ENCODE results near the gene ZMIZ2.
A peak's percentile ranks its signal among the peaks of the same experiment; 100 is the strongest.

Gene ZMIZ2

GRCh38 chr7:44794331-44794730 is 45.7 kb downstream of the ZMIZ2 start:
- no peak overlapping the region for H3K27ac ChIP-seq (ENCODE audit: extremely low read depth, low read depth, low read length)
- 0 out of 2 replicates have a peak, but pooled peaks cover 4% of the 10 kb centered on the region for H3K4me1 ChIP-seq (ENCODE audit: control insufficient read depth, insufficient read depth, low read length)
- TF ChIP-seq ZNF654 (tag by site-specific recombination; IDR thresholded peaks at IDR 0.05; ENCODE audit: low read depth) = no peak
- TF ChIP-seq, protein P1, sequence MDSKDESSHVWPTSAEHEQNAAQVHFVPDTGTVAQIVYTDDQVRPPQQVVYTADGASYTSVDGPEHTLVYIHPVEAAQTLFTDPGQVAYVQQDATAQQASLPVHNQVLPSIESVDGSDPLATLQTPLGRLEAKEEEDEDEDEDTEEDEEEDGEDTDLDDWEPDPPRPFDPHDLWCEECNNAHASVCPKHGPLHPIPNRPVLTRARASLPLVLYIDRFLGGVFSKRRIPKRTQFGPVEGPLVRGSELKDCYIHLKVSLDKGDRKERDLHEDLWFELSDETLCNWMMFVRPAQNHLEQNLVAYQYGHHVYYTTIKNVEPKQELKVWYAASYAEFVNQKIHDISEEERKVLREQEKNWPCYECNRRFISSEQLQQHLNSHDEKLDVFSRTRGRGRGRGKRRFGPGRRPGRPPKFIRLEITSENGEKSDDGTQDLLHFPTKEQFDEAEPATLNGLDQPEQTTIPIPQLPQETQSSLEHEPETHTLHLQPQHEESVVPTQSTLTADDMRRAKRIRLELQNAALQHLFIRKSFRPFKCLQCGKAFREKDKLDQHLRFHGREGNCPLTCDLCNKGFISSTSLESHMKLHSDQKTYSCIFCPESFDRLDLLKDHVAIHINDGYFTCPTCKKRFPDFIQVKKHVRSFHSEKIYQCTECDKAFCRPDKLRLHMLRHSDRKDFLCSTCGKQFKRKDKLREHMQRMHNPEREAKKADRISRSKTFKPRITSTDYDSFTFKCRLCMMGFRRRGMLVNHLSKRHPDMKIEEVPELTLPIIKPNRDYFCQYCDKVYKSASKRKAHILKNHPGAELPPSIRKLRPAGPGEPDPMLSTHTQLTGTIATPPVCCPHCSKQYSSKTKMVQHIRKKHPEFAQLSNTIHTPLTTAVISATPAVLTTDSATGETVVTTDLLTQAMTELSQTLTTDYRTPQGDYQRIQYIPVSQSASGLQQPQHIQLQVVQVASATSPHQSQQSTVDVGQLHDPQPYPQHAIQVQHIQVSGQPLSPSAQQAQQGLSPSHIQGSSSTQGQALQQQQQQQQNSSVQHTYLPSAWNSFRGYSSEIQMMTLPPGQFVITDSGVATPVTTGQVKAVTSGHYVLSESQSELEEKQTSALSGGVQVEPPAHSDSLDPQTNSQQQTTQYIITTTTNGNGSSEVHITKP (tag by site-specific recombination; IDR thresholded peaks at IDR 0.05) = 0 out of 2 replicates have a peak, but pooled peaks have one; percentile 17
- no peaks in the 10 kb centered on the region for H3K9me3 ChIP-seq (ENCODE audit: control insufficient read depth, insufficient read depth, low read depth, low read length)
- no peak overlapping the region for H3K4me3 ChIP-seq (ENCODE audit: low read depth, low read length)
- peaks cover 8 to 20% of the 10 kb centered on the region in 2 experiments; a peak in 2 of 3 replicates for H3K36me3 ChIP-seq (ENCODE audit: control insufficient read depth in 2 of 2, insufficient read depth in 1 of 2, low read length in 2 of 2)
- CTCF ChIA-PET = interaction anchor here (0.9 kb wide), 1 partner anchor 55 kb away, joined by 3 read pairs; no protein-coding TSS in a partner anchor
- POLR2A ChIA-PET = interaction anchor here (0.8 to 1.0 kb wide), 2 partner anchors 8 to 188 kb away, joined by 3 read pairs; partner anchors contain the start of gene OGDH

DNA sequence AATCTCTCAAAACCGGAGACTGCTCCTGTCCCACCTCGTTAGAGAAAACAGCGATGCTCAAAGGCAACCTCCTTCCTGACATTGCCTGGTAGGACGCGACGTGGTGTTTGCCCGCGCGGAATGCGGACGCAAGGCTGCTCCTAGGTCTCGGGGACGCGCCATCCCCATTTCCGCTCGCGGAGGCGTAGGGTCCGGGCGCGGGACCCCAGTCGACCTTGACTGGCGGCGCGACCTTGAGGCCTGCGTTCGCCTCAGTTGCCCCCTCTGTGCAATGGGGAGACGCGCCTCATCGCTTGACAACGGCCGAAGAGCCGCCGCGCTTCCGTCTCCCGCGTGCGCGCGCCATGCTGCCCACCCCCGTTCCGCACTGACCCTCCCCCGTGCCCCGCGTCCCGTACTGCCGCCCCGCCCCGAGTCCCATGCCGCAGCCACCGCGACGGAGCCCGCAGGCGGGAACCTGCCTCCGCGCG is 47.4 kb downstream of the ZMIZ2 start:
- H3K9me3 ChIP-seq (ENCODE audit: control insufficient read depth, insufficient read depth, low read depth, low read length) = no peaks in the 10 kb centered on the region
- H3K36me3 ChIP-seq (ENCODE audit: control insufficient read depth in 2 of 2, insufficient read depth in 1 of 2, low read length in 2 of 2) = peaks cover 25 to 37% of the 10 kb centered on the region in 2 experiments; a peak in 2 of 3 replicates
- ChIA-PET POLR2A (no interaction called here), CTCF (no interaction called here)
- H3K4me1 ChIP-seq (ENCODE audit: control insufficient read depth, insufficient read depth, low read length) = 0 out of 2 replicates have a peak, but pooled peaks cover 4% of the 10 kb centered on the region
- H3K4me3 ChIP-seq (ENCODE audit: low read depth, low read length) = peak overlapping the region; percentile 87
- peak overlapping the region; percentile 72; the same call in 1 of the 2 replicates for H3K27ac ChIP-seq (ENCODE audit: extremely low read depth, low read depth, low read length)
- TF ChIP-seq ZNF280D (tag by site-specific recombination; IDR thresholded peaks at IDR 0.05) (peak; percentile 91), EGR2 (tag by site-specific recombination; IDR thresholded peaks at IDR 0.05; ENCODE audit: low read depth) (peak; percentile 41; the same call in 1 of the 2 replicates), PRDM6 (tag by site-specific recombination; IDR thresholded peaks at IDR 0.05) (no peak), KLF7 (tag by site-specific recombination; IDR thresholded peaks at IDR 0.05; ENCODE audit: borderline replicate concordance) (peak; percentile 71; the same call in 1 of the 2 replicates), ZNF623 (tag by site-specific recombination; IDR thresholded peaks at IDR 0.05) (no peak), ZFHX2 (tag by site-specific recombination; conservative IDR thresholded peaks at IDR 0.05) (peak; percentile 82), ZNF610 (tag by site-specific recombination; IDR thresholded peaks at IDR 0.05; ENCODE audit: borderline replicate concordance) (peak; percentile 86), MZF1 (tag by site-specific recombination; IDR thresholded peaks at IDR 0.05; ENCODE audit: borderline replicate concordance) (0 out of 2 replicates have a peak, but pooled peaks have one; percentile 28), ZSCAN18 (tag by site-specific recombination; IDR thresholded peaks at IDR 0.05) (0 out of 2 replicates have a peak, but pooled peaks have one; percentile 32), ZNF121 (tag by site-specific recombination; IDR thresholded peaks at IDR 0.05) (peak; percentile 90), INSM2 (tag by site-specific recombination; IDR thresholded peaks at IDR 0.05) (peak; percentile 65; the same call in 1 of the 2 replicates), ZBTB1 (tag by site-specific recombination; IDR thresholded peaks at IDR 0.05) (peak; percentile 68; the same call in 1 of the 2 replicates), ZNF518A (tag by site-specific recombination; conservative IDR thresholded peaks at IDR 0.05; ENCODE audit: low read depth) (0 out of 2 replicates have a peak, but pooled peaks have one; percentile 29)
